Fibroblast of villous mesenchyme (primary cell): Measurements from ENCODE around the gene TLCD2. TPM values are rescaled to one million over a fixed set of nuclear protein-coding genes. Genes with fewer than 3 reads are reported as not detected.
A peak's percentile ranks its signal among the peaks of the same experiment; 100 is the strongest.

Experiments
- DNase-seq: peaks from one replicate; pipeline ENCODE4 v3.0.0-alpha.2; 2010; ENCODE audit warnings: low read depth
- H3K4me3 ChIP-seq: 2 replicates; pipeline ENCODE4 v1.5.1; 2011; ENCODE audit warnings: low read depth, mild to moderate bottlenecking, low read length
- CTCF ChIP-seq: IDR thresholded peaks from 2 replicates; pipeline ENCODE4 v1.5.1; 2012; ENCODE audit warnings: low read depth, mild to moderate bottlenecking, low read length; ENCODE audit not compliant: insufficient read depth
- total RNA-seq: library from RNA; depleted of rRNA; stranded (reverse); fragments of >200 nt; gene quantifications from 2 replicates; pipeline ENCODE4 v1.2.3, GENCODE V29; 2012

Gene TLCD2
- total RNA-seq, 1 donor = 3.9 TPM

GRCh38 chr17:1753767-1754429 is 43.7 kb upstream of the TLCD2 start:
- no peak for TF ChIP-seq CTCF
- no peak overlapping the region for H3K4me3 ChIP-seq
- no peak for DNase-seq

GRCh38 chr17:1752425-1753262 is 42.5 kb upstream of the TLCD2 start:
- H3K4me3 ChIP-seq = no peak overlapping the region
- DNase-seq = no peak
- TF ChIP-seq CTCF = no peak

- no peak for DNase-seq
- no peak overlapping the region for H3K4me3 ChIP-seq
- TF ChIP-seq CTCF = no peak
These were observed 40.5 kb upstream of the TLCD2 start for GRCh38 chr17:1750628-1751027.

- no peak overlapping the region for H3K4me3 ChIP-seq
- no peak for TF ChIP-seq CTCF
- DNase-seq = peak; percentile 68
These were observed 36.9 kb upstream of the TLCD2 start for GRCh38 chr17:1746975-1747543.

- TF ChIP-seq CTCF = no peak
- no peak for DNase-seq
These were observed 35.4 kb upstream of the TLCD2 start for GRCh38 chr17:1745513-1746020.

GRCh38 chr17:1744551-1745512 is 34.7 kb upstream of the TLCD2 start:
- DNase-seq = no peak
- no peak for TF ChIP-seq CTCF
- H3K4me3 ChIP-seq = no peak overlapping the region

More at GRCh38 chr17:1745513-1746020, 35.4 kb upstream of the TLCD2 start:
- no peak overlapping the region for H3K4me3 ChIP-seq
